Myocyte (in vitro differentiated cells): ENCODE data around the gene HSFX3. TPM values are rescaled to one million over a fixed set of nuclear protein-coding genes. Genes with fewer than 3 reads are reported as not detected.
"Not testable (repeated sequence)": the region's sequence is repeated elsewhere in the genome, so short reads cannot be mapped to it uniquely, and the experiment has no call there.

Experiments used
- DNase-seq: peaks from one replicate; pipeline ENCODE4 v3.0.0-alpha.2; 2012; ENCODE audit warnings: low read depth
- total RNA-seq: library from RNA; depleted of rRNA; stranded (reverse); fragments of >200 nt; gene quantifications from 2 replicates; pipeline ENCODE4 v1.2.3, GENCODE V29; 2014

The HSFX3 gene
- total RNA-seq, 1 donor from 2014 or later: 0.32 TPM

DNA sequence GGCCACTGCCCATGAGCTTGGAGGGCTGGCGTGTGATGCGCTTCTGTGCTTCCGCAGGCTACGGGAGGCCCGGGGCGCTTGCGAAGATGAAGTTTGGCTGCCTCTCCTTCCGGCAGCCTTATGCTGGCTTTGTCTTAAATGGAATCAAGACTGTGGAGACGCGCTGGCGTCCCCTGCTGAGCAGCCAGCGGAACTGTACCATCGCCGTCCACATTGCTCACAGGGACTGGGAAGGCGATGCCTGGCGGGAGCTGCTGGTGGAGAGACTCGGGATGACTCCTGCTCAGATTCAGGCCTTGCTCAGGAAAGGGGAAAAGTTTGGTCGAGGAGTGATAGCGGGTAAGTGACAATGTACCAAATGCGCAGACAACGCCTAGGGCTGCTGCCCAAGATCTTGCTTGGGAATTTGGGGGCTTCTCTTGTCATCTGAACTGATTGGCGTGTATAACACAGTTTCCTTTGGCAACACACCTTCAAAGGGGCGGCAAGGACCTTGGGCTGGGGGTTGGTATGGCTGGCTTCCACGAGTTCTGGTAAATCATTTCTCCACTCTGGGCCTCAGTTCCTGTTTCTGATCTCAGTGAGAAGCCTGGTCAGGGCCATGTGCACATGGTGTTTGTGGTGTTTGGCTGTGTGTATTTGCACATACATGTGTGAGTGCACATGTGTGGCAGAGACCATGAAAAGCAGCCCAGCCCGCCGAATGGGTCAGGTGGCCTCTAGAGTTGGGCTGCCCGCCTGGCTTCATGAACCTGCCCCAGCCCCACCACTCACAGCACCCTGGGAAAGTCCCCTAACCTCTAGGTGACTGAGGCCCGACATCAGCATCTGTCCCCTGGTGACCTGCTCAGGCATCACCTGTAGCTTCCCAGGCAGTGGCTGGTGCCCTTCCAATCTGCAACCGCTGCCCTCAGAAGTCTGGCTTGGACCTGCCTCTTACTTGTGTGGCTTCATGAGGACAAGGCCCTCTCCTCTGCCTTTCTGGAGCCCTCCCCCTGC lies 3.9 kb downstream of the HSFX3 start:
- DNase-seq: not testable (repeated sequence)

DNA sequence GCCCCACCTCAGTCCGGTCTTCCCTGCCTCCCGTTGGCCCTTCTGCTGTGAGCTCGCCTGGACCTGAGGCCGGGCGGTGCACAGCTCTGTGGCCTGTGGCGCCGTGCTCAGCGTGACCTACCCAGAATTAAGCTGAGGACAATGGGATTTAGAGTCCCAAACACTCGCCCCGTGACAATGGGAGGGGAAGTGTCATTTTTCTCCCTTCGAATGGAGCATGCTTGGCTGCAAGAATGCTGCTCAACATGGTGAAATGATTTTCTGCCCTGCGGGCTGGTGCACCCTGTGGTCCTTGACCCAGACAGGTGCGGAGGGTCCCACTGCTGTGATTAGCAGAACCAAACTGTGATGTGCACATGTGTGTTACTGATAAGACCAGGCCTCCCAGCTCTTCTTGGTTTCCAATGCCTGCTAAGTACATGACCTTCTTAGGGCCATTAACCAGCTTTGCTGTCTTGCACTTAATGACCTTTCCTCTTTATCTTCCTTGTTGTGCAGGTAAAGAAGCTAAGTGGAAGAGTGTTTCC lies 8.1 kb downstream of the HSFX3 start:
- DNase-seq: peak; percentile 30

DNA sequence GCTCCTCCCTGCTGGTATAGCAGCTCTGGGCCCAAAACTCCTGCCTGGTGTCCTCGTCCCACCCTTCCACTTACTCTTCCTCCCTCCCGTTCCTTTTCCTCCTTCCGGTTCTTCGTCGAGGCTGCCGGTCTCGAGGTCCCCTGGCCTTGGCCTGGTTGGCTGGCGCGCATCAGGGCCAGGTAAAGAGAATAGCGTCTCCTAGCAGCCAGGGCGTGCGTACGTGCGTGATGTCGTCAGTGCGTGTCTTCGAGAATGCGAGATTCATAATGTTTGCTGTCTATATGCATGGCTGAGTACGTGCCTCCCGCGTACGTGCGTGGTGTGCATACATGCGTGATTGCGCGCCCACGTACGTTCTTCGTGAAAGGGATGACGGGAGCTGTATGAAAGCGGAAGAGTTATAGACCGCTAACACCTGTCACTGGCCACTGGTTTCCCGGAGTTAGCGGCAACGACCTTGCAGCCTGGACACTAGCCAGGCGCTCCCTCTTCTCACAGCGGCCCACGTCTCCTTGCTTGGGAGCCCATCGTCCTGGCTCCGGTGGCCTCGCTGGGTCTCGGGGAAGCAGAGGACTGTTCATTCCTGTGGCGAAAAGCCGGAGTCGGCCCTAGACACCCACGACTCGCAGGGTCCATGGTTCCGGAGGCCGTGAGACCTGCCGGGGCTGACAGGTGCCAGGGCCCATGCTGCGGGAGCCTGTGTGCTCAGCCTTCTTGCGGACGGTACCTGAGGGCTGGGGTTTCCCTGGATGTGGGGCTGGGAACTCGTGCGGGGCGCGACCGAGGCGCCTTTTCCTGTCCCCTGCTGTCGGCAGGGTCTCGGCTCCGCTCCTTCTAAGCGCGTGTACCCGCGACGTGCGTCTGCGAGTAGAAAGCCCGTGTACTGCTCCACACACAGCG lies 8.9 kb downstream of the HSFX3 start, which contains the start of gene EOLA1:
TSS of gene EOLA1 (plus strand) at position 392 of the 900 bp plus-strand sequence. CDS start 4,619 bp downstream, outside the sequence.
- DNase-seq: peak; percentile 90

DNA sequence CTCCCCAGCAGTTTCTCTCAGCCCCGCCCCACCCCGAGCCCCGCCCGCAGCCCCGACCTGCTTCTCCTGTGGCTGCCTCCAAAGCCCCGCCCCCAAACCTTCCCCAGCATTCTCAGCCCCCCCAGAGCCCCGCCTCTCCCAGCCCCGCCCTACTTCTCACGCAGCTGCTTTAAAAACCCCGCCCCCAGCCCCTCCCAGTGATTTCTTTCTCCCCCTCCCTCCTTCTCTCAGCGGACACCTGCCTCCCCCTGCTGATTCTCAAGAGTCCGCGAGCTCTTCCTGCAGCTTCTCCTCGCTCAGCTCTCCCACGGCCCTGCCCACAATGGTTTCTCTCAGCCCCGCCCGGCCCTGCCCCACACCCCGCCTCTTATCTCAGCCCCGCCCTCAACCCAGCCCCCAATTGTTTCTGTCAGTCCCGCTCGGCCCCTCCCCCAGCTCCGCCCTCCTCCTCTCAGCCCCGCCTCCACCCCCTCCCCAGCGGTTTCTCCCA lies 9.5 kb downstream of the HSFX3 start:
- peak; percentile 88 for DNase-seq

DNA sequence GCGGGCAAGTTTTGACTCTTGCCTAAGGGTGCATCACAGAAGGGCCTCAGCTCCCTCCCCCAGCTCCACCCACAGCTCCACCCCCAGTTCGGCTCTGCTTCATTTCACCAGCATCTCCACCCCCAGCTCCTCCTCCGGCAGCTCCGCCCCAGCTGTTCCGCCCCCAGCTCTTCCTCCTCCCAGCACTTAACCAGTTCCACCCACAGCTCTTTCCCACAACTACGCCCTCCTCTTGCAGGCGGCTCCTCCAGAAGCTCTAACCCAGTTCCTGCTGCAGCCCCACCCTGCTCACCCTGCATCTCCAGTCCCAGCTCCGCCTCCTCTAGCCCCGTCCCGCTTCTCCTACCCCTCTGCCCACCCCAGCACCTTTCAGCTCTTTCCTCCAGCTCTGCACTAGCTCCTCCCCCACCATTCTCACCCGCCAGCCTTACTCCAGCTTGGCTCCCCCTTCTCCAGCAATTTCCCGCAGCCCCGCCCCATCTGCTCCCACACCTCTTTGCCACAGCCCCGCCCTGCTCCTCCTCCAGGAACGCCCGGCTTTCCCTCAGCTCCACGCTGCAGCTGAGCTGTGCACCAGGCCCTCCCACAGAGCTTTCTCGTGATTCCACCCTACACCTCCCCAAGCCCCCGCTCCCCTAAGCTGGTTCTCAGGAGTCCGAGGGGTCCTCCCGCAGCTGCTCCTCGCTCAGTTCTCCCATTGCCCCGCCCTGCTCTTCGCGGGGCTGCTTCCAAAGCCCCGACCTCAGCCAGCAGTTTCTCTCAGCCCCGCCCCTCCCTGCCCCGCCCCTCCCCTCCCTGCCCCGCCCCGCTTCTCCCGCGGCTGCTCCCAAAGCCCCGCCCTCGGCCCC lies 10.2 kb downstream of the HSFX3 start:
- DNase-seq: peak; percentile 89

DNA sequence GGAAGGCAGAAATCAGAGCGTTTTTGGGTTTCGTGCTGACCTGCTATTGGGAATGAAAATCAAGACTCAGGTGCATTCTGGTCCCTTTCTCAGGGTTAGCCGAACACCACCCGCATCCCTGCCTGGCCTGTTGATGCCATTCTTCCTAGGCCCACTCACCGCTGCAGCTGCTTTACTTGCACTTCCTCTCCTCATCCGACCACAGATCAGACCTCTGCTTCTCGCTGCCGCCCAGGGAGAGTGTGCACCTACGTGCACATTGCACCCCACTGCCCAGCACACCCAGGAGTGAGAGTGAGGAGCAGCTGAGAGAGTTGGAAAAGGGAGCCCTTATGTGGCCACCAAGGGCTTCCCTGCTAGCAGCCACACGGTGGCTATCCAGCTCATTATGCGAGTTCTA lies 12.2 kb downstream of the HSFX3 start:
- not testable (repeated sequence) for DNase-seq

DNA sequence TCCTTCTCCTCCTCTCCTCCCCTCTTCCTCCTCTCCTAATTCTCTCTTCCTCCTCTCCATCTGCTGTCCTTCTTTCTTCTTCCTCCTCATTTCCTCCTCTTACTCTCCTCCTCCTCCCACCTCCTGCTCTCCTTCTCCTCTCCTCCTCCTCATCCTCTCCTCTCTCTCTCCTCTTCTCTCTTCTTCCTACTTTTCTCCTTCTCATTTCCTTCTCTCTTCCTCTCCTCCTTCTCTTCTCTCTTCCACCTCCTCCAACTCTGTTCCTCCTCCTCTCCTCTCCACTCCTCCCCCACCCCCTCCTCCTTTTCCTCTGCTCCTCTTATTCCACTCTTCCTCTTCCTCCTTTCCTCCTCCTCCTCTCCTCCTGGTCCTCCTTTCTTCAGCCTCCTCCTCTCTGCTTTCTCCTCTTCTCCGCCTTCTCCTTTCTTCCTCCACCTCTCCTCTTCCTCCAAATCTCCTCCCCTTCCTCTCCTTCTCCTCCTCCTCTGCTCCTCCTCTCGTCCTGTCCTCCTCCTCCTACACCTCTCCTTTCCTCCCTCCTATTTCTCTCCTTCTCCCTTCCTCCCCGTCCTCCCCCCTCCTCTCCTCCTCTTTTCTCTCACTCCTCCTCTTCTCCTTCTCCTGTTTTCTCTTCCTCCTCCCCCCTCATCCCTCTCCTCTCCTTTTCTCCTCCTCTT lies 14.7 kb downstream of the HSFX3 start:
- DNase-seq: not testable (repeated sequence)

DNA sequence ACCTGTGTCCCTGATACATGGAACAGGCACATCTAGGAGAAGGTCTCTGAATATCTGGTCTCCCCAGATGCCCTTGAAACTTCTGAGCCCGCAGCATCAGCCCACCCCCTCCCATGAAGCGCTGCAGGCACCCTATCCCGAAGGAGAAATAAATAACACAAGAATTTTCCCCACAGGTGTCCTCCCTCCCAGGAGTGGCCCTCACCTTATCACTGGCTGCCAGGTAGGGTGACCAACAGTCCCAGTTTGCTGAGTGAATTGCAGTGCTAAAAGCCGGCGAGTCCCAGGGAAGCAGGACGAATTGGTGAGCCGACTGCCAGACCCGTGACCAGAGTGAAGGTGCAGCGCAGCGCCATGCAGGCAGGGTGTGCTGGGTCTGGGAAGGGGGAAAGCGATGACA lies 15.7 kb downstream of the HSFX3 start:
- DNase-seq: not testable (repeated sequence)

DNA sequence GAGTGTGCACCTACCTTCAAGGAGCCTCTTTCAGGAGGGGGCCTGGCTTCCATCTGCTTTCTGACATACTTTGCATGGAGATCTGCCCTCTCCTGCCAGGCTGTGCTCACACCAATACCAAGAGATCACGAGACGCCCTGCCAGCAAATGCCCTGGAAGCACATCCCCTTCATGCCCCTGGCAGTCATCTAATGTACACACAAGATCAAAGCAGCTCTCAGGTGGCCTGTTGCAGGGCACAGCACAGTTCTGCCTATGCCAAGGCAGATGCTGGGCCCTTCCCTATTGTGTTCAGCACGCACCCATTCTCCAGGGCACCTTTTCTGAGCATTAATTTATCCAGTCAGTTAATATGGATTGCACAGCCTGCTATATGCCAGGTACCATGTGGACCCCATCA lies 16.9 kb downstream of the HSFX3 start:
- DNase-seq: not testable (repeated sequence)

DNA sequence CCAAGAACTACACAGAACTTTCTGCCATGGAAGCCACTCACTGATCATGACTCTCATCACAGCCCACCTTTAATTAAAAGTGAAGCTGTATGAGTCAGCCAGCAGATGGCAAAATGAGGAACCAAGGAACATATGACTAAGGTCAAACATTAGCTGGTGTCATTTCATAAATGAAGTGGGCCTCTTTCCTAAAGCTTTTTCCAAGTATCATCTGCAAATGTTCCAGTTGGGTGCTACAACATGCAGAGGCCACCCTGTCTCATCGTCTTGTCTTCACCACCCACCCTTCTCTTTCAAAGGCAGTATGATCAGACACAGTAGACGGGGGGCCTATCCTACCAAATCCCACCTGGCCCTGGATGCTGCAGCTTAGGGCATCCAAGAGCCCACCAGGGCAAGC lies 18.1 kb downstream of the HSFX3 start:
- DNase-seq: no peak

DNA sequence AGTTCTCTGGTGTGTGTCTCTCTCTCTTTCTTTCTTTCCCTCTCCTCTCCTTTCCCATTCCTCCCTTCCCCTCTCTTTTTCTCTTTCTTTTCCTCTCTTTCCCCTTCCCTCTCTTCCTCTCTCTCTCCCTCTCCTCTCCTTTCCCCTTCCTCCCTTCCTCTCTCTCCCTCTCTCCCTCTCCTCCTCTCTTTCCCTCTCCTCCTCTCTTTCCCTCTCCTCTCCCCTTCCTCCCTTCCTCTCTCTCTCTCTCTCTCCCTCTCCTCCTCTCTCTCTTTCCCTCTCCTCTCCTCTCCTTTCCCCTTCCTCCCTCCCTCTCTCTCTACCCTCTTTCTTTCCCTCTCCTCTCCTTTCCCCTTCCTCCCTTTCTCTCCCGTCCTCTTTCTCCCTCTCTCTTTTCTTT lies 21.3 kb downstream of the HSFX3 start:
- DNase-seq: no peak

DNA sequence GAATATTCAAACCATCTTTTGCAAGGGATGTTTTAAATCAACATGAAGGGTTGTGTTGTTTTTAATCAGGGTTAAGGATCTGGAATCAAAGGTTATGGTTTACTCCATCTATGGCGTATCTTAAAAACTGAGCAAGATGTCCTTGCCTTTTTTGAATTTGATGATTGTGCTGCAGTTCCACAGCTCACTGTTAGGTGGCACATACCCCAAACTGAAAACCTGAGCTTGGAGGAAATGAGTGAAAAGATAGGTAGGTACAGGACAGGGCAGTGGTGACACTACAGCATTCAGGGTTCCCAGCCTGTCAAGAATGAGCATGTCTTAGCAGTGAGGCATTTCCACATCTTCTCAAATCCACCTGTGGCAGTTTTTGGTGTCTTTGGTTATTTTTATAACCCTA lies 22.0 kb downstream of the HSFX3 start:
- peak; percentile 15 for DNase-seq

DNA sequence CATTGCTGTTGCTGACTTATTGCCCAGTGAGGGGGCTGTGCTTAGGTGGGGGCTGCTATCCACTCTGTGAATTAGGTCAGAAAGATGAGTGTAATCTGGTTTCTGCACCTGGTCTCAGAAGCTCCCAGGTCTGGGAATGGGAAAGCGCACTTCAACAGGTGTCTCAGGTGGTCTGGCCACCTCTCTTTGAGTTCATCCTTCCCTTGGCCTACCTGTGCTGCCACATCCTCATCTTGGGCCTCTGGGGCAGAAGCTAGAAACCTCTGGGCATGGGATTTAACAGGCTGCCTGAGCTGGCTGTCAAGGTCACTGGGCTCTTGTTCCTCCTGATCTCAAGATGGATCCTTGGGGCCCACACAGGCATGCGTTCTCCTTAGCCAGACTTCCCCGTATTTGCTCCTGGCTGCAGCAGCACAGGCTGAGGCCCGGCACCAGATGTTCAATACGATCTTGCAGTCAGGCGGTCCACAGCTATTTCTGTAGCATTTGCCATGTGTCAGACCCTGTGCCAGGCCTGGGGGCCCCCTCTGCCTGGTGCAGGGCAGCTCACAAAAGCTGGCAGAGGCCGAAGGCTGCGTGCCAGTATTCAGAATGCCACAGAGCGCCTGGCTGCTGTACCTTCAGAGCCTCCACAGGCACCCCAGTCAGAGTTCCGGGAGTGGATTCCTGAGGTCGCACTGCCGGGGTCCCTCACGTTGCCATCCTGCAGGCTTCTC lies 23.2 kb downstream of the HSFX3 start:
- not testable (repeated sequence) for DNase-seq

DNA sequence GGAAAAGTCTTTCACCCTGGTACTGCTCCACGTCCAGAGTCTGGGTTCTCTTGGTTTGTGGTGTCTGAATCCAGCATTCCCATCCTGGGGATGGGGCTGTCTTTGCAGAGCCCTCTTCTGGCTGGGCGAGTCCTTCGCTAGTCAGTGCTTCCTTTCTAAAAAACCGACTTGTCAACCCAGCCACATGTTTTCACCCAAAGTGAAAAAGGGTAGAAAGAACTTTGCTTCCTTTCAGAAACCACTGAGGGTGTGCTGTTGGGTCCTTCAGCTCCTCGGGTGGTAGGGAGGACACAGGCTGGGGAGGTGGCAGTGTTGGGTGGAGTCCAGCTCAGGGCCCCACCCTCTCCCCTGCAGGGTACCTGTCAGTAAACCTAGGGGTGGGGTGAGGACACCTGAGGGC lies 23.8 kb downstream of the HSFX3 start:
- DNase-seq: not testable (repeated sequence)

DNA sequence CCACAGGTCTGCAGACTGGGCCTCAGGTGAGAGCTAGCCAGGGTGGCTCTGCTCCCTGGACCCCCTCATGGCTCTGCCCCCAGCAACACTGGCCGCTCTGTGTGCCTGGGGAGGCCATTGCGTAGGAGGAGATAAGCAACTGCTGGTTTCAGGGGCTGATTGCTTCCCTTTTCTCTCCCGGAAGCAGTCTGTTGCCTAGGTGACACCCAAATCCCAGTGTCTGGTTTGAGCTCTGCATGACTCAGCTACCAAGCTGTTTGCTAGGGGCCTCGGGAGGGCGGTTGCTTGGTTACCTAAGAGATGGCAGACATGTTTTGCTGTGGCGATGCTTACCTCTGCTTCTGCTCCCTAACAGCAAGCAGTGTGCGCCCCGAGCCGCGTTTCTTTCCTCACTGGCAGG lies 24.3 kb downstream of the HSFX3 start:
- peak; percentile 22 for DNase-seq

DNA sequence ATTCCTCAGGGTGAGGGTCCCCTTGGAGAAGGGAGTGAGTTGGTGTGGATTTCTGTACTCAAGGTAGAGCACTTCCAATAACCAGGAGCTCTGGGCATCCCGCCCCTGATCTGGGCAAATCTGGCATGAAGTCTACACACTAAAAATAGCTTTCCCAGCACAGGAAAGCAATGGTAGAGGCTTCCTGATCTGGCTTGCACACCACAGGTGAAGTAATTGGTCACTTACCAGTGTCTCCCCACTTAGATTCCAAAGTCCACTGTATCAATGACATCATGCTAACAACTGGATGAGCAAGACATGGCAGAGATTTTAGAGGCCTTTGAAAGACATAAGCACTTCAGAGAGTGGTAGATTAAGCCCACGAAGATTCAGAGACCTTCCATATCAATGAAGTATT lies 26.8 kb downstream of the HSFX3 start:
- peak; percentile 20 for DNase-seq

DNA sequence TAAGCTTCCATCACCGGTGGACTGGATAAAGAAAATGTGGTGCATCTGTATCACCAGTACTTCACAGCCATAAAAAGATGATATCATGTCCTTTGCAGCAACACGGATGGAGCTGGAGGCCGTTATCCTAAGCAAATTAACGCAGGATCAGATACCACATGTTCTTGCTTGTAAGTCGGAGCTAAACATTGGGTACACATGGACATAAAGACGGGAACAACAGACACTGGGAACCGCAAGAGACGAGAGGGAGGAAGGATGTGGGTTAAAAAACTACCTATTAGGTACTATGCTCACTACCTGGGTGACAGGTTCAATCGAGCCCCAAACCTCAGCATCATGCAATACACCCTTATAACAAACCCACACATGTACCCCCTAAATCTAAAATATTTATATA lies 28.3 kb downstream of the HSFX3 start:
- DNase-seq: no peak

DNA sequence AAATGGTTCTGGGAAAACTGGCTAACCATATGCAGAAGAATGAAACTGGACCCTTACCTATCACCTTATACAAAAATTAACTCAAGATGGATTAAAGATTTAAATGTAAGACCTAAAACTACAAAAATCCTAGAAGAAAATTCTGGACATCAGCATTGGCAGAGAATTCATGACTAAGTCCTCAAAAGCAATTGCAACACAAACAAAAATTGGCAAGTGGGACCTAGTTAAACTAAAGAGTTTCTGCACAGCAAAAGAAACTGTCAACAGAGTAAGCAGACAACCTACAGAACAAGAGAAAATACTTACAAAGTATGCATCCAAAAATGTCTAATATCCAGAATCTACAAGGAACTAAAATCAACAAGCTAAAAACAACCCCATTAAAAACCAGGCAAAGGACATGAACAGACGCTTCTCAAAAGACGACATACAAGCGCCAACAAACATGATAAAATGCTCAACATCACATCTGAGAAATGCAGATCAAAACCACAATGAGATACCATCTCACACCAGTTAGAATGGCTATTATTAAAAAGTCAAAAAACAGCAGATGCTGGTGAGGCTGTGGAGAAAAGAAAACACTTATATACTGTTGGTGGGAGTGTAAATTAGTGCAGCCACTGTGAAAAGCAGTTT lies 29.0 kb downstream of the HSFX3 start:
- DNase-seq: not testable (repeated sequence)

DNA sequence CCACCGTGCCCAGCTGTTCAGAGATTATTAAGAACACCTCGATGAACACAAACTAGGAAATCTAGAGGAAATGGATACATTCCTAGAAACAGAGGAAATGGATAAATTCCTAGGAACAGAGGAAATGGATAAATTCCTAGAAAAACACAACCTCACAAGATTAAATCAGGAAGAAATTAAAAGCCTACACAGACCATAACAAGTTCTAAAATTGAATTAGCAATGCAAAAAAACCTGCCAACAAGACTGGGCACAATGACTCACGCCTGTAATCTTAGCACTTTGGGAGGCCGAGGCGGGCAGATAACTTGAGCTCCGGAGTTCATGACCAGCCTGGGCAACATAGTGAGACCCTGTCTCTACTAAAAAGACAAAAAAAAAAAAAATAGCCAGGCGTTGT lies 31.5 kb downstream of the HSFX3 start:
- DNase-seq: no peak
